Effector memory CD4-positive, alpha-beta T cell (primary cell): ENCODE data around the gene BAHCC1.

Experiments
- DNase-seq, 3 donors: peaks; one replicate each; pipeline ENCODE4 v3.0.0-alpha.2; 2020
- H3K27ac ChIP-seq: 2 replicates; pipeline ENCODE4 v1.7.0; 2013; ENCODE audit warnings: mild to moderate bottlenecking, low read length, moderate library complexity; ENCODE audit not compliant: insufficient read depth, poor library complexity, severe bottlenecking
- H3K27me3 ChIP-seq: replicated peaks from 2 replicates; pipeline ENCODE4 v1.7.0; 2013; ENCODE audit warnings: mild to moderate bottlenecking, low read length; ENCODE audit not compliant: insufficient read depth, control insufficient read depth, poor library complexity, severe bottlenecking
- H3K36me3 ChIP-seq: 2 replicates; pipeline ENCODE4 v1.7.0; 2013; ENCODE audit warnings: mild to moderate bottlenecking, low read length, moderate library complexity; ENCODE audit not compliant: control insufficient read depth, insufficient read depth
- H3K4me1 ChIP-seq: 2 replicates; pipeline ENCODE4 v1.7.0; 2013; ENCODE audit warnings: low read length, mild to moderate bottlenecking; ENCODE audit not compliant: control insufficient read depth, insufficient read depth, poor library complexity, severe bottlenecking
- H3K4me3 ChIP-seq: 2 replicates; pipeline ENCODE4 v1.7.0; 2013; ENCODE audit warnings: low read length, low read depth, mild to moderate bottlenecking; ENCODE audit not compliant: insufficient read depth, poor library complexity, severe bottlenecking
- H3K9me3 ChIP-seq: 2 replicates; pipeline ENCODE4 v1.7.0; 2013; ENCODE audit warnings: mild to moderate bottlenecking, low read length, moderate library complexity; ENCODE audit not compliant: control insufficient read depth

BAHCC1 gene

DNA sequence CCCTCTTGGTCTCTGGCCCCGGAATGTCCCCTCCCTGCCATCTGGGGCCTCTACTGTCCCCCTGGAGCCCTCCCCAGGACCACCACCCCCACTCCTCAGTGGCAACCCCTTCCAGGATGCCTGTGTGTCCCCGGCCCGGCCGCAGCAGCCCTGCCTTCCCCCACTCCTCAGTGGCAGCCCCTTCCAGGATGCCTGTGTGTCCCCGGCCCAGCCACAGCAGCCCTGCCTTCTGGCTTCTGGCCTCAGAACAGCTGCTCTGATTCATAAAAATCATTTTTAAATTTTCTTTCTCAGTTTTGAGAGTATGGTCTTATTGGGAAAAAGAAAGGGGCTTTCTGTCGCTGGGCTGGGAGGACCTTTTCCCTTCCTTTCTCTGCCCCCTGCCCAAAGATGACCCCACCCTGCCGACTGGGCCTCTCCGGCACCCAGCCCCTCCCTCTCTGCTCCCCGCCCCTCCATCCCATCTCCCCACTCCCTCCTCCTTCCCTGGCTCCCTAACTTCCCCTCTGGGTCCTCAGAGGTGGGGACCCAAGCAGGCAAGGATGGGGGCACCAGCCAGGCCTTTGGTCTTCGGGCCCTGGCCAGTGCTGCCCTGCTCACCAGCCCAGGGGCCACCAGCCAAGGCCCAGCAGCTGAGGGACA is 40.5 kb downstream of the BAHCC1 start:
- DNase-seq: no peak
- Histone ChIP-seq H3K36me3 (no peaks in the 10 kb centered on the region), H3K27me3 (peaks cover 21% of the 10 kb centered on the region), H3K9me3 (no peaks in the 10 kb centered on the region), H3K4me3 (no peak overlapping the region), H3K4me1 (no peaks in the 10 kb centered on the region), H3K27ac (no peak overlapping the region)

DNA sequence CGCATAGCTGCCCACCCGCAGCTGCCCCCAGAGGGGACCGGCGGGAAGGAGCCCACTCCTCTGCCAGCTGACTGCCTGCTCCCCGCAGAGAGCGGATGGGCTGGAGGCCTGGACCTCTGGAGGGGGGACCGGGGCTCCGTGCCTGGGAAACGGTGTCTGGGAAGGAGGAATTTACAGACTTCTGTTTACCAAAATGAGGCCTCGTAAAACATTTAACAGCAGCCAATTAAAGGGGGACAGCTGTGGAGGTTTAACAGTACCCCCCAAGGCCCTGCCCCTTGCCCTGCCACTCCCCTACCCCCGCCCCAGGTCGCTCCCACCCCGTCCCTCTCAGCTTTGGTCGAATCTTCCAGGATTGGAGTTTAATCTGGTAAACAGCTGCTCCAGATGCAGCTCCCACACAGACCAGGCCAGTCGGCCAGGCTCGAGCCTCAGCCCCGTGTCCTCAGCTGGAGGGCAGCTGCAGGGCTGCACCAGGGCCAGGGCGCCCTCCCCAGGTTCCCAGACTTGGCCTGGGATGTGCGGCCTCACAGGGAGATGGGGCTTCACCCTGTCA is 41.1 kb downstream of the BAHCC1 start:
- Histone ChIP-seq H3K4me3 (no peak overlapping the region), H3K36me3 (no peaks in the 10 kb centered on the region), H3K27ac (no peak overlapping the region), H3K4me1 (no peaks in the 10 kb centered on the region), H3K9me3 (no peaks in the 10 kb centered on the region), H3K27me3 (peaks cover 15% of the 10 kb centered on the region)
- DNase-seq: no peak

DNA sequence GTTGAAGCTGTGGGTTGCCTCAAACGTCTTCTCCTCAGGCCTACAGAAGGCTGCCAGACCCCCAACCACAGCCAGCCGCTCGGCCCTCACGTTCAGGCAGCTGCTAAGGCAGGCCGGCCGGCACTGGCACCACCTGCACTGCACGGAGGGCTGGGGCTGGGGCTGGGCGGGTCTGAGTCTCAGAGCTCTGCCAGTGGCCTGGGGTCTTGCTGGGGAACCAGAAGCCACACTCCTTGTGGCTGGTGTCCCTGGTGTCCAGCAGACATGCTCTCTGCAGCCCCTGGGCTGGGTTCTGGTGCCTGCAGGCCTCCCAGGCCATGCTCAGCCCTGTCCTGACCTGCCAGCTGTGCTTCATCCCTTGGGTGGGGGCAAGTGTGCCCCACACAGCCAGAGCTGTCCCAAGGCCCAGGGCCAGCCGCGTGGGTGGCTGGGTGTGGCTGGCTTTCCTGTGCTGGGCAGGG is 42.0 kb downstream of the BAHCC1 start:
- no peak for DNase-seq
- Histone ChIP-seq H3K36me3 (no peaks in the 10 kb centered on the region), H3K27ac (no peak overlapping the region), H3K27me3 (peaks cover 15% of the 10 kb centered on the region), H3K4me1 (no peaks in the 10 kb centered on the region), H3K4me3 (no peak overlapping the region), H3K9me3 (no peaks in the 10 kb centered on the region)

DNA sequence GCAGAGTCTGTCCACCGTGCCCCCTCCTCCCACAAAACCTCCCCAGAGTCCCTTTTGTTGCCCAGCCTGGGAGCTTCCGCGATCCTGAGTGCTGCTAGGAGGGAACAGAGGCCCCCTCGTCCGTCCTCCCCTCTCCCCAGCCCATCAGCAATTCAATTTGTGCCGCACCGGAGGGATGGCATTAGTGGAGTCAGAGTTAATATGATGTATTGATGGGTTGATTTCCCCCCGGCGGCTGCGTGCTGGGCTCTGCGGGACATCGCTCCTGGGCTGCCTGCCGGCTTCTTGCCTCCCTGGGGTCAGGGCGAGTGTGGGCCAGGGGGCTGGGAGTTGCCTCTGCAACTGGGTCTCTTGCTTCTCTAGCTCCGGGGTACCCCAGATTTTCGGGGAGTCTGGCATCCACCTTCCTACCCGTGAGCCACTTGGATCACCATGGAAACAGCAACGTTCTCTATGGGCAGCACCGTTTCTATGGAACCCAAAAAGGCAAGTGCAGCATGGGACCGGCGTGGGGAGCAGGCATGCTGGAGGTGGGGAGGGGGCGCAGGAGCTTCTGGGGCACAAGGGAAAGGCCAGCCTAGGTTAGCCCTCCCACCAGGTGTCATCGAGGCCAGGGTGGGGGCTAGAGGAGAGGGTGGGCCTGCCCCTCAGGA is 42.9 kb downstream of the BAHCC1 start:
- Histone ChIP-seq H3K9me3 (no peaks in the 10 kb centered on the region), H3K36me3 (no peaks in the 10 kb centered on the region), H3K27ac (no peak overlapping the region), H3K4me1 (no peaks in the 10 kb centered on the region), H3K27me3 (peaks cover 15% of the 10 kb centered on the region), H3K4me3 (no peak overlapping the region)
- no peak for DNase-seq

DNA sequence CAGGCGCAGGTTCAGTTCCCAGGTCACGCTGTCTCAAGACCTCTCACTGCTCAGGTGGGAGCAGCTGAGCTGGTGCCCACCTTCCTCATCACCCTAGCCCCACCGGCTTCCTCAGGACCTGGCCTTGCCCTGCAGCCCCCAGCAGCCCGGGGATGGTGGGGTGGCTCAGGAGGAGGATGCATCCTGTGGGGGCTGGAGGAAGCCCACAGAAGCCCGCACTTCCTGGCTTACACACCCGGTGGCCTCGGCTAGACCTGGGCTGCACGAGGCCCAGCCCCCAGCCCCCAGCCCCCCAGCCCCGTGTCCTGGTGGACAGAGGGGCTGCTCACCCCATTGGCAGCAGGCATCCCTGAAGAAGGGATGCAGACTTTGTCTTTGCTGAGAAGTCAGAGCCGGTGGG is 43.4 kb downstream of the BAHCC1 start:
- Histone ChIP-seq H3K27me3 (peaks cover 12% of the 10 kb centered on the region), H3K36me3 (no peaks in the 10 kb centered on the region), H3K4me1 (no peaks in the 10 kb centered on the region), H3K9me3 (no peaks in the 10 kb centered on the region), H3K27ac (no peak overlapping the region), H3K4me3 (no peak overlapping the region)
- DNase-seq: no peak

DNA sequence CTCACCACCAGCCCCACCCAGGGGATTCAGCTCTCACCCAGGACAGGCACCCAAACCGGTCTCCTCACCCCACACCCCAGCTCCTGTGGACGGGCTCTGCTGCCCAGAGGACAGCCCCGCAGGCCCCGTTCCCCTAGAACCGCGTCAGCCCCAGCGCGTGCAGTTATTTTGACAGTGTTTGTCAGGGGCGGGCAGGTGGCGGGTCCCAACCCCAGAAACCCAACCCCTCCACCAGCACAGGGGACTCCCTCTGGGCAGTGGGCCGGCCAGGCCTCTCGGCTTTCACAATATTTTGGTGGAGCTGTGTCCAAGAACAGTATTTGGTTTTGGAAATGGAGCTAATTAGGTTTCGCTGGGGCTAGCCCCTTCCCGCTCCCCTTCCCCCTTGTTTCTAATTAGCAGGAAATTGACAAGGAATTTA is 44.8 kb downstream of the BAHCC1 start:
- H3K9me3 ChIP-seq: no peaks in the 10 kb centered on the region
- H3K4me3 ChIP-seq: no peak overlapping the region
- no peak for DNase-seq
- peaks cover 10% of the 10 kb centered on the region for H3K27me3 ChIP-seq
- H3K27ac ChIP-seq: no peak overlapping the region
- H3K4me1 ChIP-seq: no peaks in the 10 kb centered on the region
- H3K36me3 ChIP-seq: no peaks in the 10 kb centered on the region

DNA sequence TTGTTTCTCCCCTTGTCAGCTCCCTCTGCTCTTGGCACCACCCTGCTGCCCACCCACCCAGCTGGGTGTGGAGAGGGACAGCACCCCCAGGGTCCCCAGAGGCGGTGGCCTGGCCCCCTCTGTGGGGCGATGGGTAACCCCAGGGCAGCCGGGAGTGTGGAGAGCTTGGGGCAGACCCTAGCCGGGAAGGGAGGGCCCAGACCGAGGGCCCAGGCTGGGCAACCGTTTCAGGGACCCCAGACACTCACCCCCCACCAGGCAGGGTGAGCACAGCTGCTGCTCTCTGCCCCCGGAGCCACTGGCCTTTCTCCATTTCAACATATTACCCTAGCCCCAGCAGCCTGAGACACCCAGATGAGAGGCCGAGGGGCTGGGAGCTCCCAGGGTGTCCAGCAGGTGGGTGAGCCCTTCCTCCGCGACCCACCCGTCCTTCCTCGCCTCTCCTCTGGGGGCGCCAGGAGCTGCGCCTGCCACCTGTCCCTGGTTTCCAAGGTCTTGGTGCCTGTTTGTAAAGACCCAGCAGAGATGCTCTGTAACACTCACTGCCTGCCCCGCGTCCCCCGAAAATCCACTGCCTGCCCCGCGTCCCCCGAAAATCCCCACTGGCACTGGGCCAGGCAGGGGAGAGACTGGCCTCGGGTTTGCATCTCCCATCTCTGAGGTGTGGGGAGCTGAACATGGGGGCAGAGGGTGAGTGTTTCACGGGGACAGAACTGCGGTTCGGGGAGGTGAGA is 45.4 kb downstream of the BAHCC1 start:
- no peak overlapping the region for H3K4me3 ChIP-seq
- no peak for DNase-seq
- H3K27me3 ChIP-seq: peaks cover 10% of the 10 kb centered on the region
- no peaks in the 10 kb centered on the region for H3K9me3 ChIP-seq
- H3K27ac ChIP-seq: no peak overlapping the region
- no peaks in the 10 kb centered on the region for H3K36me3 ChIP-seq
- H3K4me1 ChIP-seq: no peaks in the 10 kb centered on the region

DNA sequence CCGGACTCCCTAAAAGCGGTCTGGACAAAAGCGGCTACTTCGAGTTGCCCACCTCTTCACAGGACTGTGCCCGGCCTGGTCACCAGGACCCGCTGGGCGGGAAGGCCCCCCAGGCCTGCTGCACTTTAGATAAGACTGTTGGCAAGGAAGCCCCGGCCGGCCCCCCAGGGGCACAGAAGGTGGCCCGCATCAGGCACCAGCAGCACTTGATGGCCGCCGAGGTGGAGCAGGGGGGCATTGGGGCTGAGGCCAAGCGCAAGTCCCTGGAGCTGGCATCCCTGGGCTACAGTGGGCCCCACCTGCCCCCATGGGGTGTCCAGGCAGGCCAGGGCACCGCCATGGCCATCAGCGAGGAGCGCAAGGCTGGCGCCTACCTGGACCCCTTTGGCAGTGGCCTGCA is 47.5 kb downstream of the BAHCC1 start:
- Histone ChIP-seq H3K4me1 (no peaks in the 10 kb centered on the region), H3K36me3 (no peaks in the 10 kb centered on the region), H3K27me3 (peaks cover 10% of the 10 kb centered on the region), H3K4me3 (no peak overlapping the region), H3K9me3 (no peaks in the 10 kb centered on the region), H3K27ac (no peak overlapping the region)
- no peak for DNase-seq

DNA sequence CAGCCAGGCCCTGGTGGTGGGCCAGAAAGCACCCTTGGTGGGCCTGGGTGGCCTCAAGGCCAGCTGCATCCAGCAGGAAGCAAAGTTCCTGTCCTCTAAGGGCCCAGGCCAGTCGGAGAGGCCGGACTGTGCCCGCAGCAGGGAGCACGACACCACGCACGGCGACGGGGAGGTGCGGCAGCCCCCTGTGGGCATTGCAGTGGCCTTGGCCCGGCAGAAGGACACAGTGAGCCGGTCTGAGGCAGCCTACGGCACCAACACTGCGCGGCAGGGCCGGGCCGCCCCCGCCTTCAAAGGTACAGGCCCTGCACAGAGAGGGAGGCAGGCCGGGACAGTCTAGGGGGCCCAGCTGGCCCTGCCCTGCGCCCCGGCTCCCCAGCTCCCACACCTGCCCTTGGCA is 48.0 kb downstream of the BAHCC1 start:
- DNase-seq: no peak
- Histone ChIP-seq H3K4me1 (no peaks in the 10 kb centered on the region), H3K4me3 (no peak overlapping the region), H3K9me3 (no peaks in the 10 kb centered on the region), H3K27ac (no peak overlapping the region), H3K36me3 (no peaks in the 10 kb centered on the region), H3K27me3 (peaks cover 10% of the 10 kb centered on the region)
